ENCODE data around the gene HOTAIR.

The HOTAIR gene

GRCh38 chr12:54005531-54005852, 30.7 kb upstream of the HOTAIR start:
- DNase-seq (no peak), ATAC-seq (no peak)
- Mint-ChIP-seq H3K27ac (no peak overlapping the region), H3K9me3 (no peaks in the 10 kb centered on the region), H3K27me3 (peaks cover 100% of the 10 kb centered on the region), H3K4me1 (peaks cover 39% of the 10 kb centered on the region), H3K4me3 (peak overlapping the region; percentile 2 to 6)

GRCh38 chr12:54004841-54005530, 30.2 kb upstream of the HOTAIR start:
- Mint-ChIP-seq H3K4me3 (peak overlapping the region; percentile 2 to 6), H3K9me3 (no peaks in the 10 kb centered on the region), H3K4me1 (peaks cover 42% of the 10 kb centered on the region), H3K27me3 (peaks cover 100% of the 10 kb centered on the region), H3K27ac (no peak overlapping the region)
- no peak for ATAC-seq
- DNase-seq: no peak

- Mint-ChIP-seq H3K4me3 (no peak overlapping the region), H3K4me1 (peaks cover 41% of the 10 kb centered on the region), H3K27ac (no peak overlapping the region), H3K27me3 (peaks cover 100% of the 10 kb centered on the region), H3K9me3 (no peaks in the 10 kb centered on the region)
- ATAC-seq (no peak), DNase-seq (no peak)
These were observed 29.5 kb upstream of the HOTAIR start for GRCh38 chr12:54004063-54004840.

GRCh38 chr12:54003625-54004024, 28.9 kb upstream of the HOTAIR start:
- H3K27ac Mint-ChIP-seq: no peak overlapping the region
- no peak overlapping the region for H3K4me3 Mint-ChIP-seq
- H3K4me1 Mint-ChIP-seq: peaks cover 38% of the 10 kb centered on the region
- H3K9me3 Mint-ChIP-seq: no peaks in the 10 kb centered on the region
- DNase-seq (no peak), ATAC-seq (no peak)
- H3K27me3 Mint-ChIP-seq: peaks cover 100% of the 10 kb centered on the region

- no peak overlapping the region for H3K4me3 Mint-ChIP-seq
- peaks cover 100% of the 10 kb centered on the region for H3K27me3 Mint-ChIP-seq
- DNase-seq (no peak), ATAC-seq (no peak)
- H3K9me3 Mint-ChIP-seq: no peaks in the 10 kb centered on the region
- H3K4me1 Mint-ChIP-seq: peaks cover 38% of the 10 kb centered on the region
- H3K27ac Mint-ChIP-seq: no peak overlapping the region
These were observed 28.2 kb upstream of the HOTAIR start for GRCh38 chr12:54002915-54003389.

- Mint-ChIP-seq H3K27me3 (peaks cover 100% of the 10 kb centered on the region), H3K4me1 (peaks cover 43% of the 10 kb centered on the region), H3K27ac (no peak overlapping the region), H3K9me3 (no peaks in the 10 kb centered on the region), H3K4me3 (no peak overlapping the region)
- DNase-seq (no peak), ATAC-seq (no peak)
These were observed 27.6 kb upstream of the HOTAIR start for GRCh38 chr12:54002278-54002914.

- Mint-ChIP-seq H3K27me3 (peaks cover 100% of the 10 kb centered on the region), H3K4me3 (no peak overlapping the region), H3K27ac (no peak overlapping the region), H3K4me1 (peaks cover 45% of the 10 kb centered on the region), H3K9me3 (no peaks in the 10 kb centered on the region)
- DNase-seq (no peak), ATAC-seq (no peak)
These were observed 26.8 kb upstream of the HOTAIR start for GRCh38 chr12:54001283-54002187.

GRCh38 chr12:54000116-54001114, 25.7 kb upstream of the HOTAIR start, which contains the start of gene HOXC9:
Gene HOXC9, plus strand, starts transcription at chr12:54000161. Its CDS starts 28 bp downstream, at chr12:54000189.
- H3K27me3 Mint-ChIP-seq: peaks cover 100% of the 10 kb centered on the region
- no peak within 1 kb of the TSS for H3K27ac Mint-ChIP-seq
- peak within 1 kb of the TSS; percentile 63 to 67 for H3K4me3 Mint-ChIP-seq
- DNase-seq (no peak), ATAC-seq (no peak)
- no peaks in the 10 kb centered on the region for H3K9me3 Mint-ChIP-seq
- peaks cover 45% of the 10 kb centered on the region for H3K4me1 Mint-ChIP-seq

GRCh38 chr12:53999559-54000115, 24.9 kb upstream of the HOTAIR start:
- ATAC-seq: no peak
- Mint-ChIP-seq H3K9me3 (no peaks in the 10 kb centered on the region), H3K4me3 (peak overlapping the region; percentile 63 to 67), H3K27ac (no peak overlapping the region), H3K27me3 (peaks cover 100% of the 10 kb centered on the region), H3K4me1 (peaks cover 50% of the 10 kb centered on the region)
- no peak for DNase-seq

GRCh38 chr12:53998900-53999236, 24.1 kb upstream of the HOTAIR start:
- peaks cover 57% of the 10 kb centered on the region for H3K4me1 Mint-ChIP-seq
- no peak for DNase-seq
- ATAC-seq: no peak
- H3K27ac Mint-ChIP-seq: no peak overlapping the region
- peaks cover 100% of the 10 kb centered on the region for H3K27me3 Mint-ChIP-seq
- no peak overlapping the region for H3K4me3 Mint-ChIP-seq
- no peaks in the 10 kb centered on the region for H3K9me3 Mint-ChIP-seq

GRCh38 chr12:53998110-53998899, 23.6 kb upstream of the HOTAIR start:
- Mint-ChIP-seq H3K9me3 (no peaks in the 10 kb centered on the region), H3K4me3 (no peak overlapping the region), H3K4me1 (peaks cover 63% of the 10 kb centered on the region), H3K27ac (no peak overlapping the region), H3K27me3 (peaks cover 100% of the 10 kb centered on the region)
- ATAC-seq: no peak
- DNase-seq: no peak

GRCh38 chr12:53997204-53998109, 22.7 kb upstream of the HOTAIR start:
- no peak for ATAC-seq
- H3K4me3 Mint-ChIP-seq: peak overlapping the region in 1 of 2 donors; percentile 3

More at GRCh38 chr12:53997204-53998109, 22.7 kb upstream of the HOTAIR start:
- Mint-ChIP-seq H3K27me3 (peaks cover 100% of the 10 kb centered on the region), H3K27ac (no peak overlapping the region), H3K4me1 (peaks cover 62% of the 10 kb centered on the region), H3K9me3 (no peaks in the 10 kb centered on the region)
- DNase-seq: no peak
